Stimulated activated CD4-positive, alpha-beta T cell treated with anti-CD3 and anti-CD28 coated beads, Interleukin-4, amount 100 ng/mL, for 1 hour (primary cell): ENCODE results near the gene ANKRD33B.

Experiments used
- DNase-seq: peaks from one replicate; pipeline ENCODE4 v3.0.0-alpha.2; 2020

Gene ANKRD33B

DNA sequence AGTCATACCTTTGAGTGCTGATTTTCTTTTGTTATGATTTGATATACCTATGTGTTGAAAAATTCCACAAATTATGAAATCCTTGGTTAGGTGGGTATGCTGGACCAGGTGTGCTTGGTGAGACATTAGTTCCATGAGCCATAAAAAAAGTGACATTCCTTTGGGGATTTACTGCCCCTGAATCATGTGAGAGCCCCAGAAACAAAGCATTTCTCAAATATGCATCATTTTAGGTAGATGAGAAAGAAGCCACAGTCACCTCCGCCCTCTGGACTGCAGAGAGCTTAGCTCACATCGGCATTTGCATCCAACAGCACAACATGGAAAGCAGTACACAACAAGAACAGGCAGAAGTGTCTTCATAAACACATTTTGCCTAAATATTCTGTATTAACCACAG, 141.9 kb downstream of the ANKRD33B start:
- no peak for DNase-seq

DNA sequence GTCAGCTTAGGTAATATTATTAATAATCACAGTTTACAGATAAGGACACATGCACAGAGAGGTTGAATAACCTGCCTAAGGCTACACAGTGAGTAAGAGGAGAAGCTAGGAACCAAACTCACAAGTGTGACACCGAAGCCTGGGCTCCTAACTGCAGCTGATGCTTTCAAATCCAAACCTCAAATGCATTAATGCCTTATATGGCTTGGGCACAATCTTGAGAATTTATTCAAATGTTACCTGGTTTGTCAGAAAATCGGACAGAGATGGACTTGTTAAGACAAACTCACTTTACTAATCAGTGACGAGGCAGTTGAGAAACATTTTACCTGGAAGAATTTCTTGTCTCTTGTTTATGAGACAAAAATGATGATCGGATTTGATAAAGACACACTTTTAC, 142.5 kb downstream of the ANKRD33B start:
- no peak for DNase-seq
